ENCODE data around the gene KCNF1.

Gene KCNF1

DNA sequence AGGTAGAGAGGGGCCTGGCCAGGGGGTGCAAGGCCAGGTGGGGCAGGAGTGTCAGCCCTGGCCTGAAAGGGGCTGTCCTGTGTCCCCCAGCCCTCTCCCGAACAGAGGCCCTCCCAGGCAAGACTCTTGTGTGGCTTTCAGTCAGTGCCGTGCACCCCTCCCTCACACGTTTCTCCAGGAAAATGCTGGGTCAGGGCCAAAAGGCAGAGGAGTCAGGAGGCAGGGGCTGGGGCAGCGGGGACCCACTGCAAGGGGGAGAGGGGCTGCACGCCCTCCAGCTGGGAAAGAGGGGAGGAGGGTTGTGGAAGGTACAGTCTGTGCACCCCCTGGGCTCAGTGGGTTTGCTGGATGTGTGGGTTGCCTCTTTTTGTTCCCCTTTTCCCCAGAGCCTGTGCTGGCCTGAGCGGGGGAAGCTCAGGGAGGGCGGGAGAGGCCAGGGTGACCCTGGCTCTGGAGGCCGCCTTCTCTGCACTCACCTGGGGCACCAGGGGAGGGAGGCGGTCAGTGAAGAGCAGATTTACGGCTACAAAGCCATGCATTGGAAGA, 4.1 kb downstream of the KCNF1 start:
- WGBS, result 75% methylated on average over 10 of the region's 10 CpGs
- Histone ChIP-seq H3K27me3 (ENCODE audit: insufficient read depth, low read length) (peaks cover 34% of the 10 kb centered on the region), H3K9ac (ENCODE audit: low read depth, low read length) (no peak overlapping the region)

DNA sequence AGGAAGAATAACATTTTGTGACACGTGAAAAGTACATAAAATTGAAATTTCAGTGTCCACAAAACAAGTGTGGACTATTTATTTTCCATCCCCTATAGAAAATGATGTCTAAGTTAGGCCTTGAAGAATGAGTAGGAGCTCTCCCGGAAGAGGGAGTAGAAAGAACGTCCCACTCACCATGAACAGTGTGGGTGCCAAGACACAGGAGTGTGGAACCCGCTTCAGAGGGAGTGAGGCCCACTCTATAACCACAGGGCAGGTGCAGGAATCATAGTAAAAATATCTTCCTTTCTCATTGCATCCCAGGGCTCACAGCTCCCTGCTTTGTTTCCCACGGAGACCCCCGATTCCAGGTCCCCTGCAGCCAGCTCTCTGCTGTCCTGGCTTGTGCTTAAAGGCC, 5.2 kb downstream of the KCNF1 start:
- H3K4me1 ChIP-seq (ENCODE audit: insufficient read depth, low read length), result peaks cover 17% of the 10 kb centered on the region
- no peak overlapping the region for H3K27ac ChIP-seq (ENCODE audit: low read depth, low read length)
- no peak overlapping the region for H3K9ac ChIP-seq (ENCODE audit: low read depth, low read length)
- H3K4me3 ChIP-seq (ENCODE audit: low read length), result no peak overlapping the region
- WGBS, result 92% methylated on average over 6 of the region's 6 CpGs
- peaks cover 23% of the 10 kb centered on the region for H3K27me3 ChIP-seq (ENCODE audit: insufficient read depth, low read length)
- no peaks in the 10 kb centered on the region for H3K36me3 ChIP-seq (ENCODE audit: insufficient read depth, low read length)
- H3K9me3 ChIP-seq (ENCODE audit: insufficient read depth, low read depth, low read length), result no peaks in the 10 kb centered on the region

More for the DNA sequence above, 4.1 kb downstream of the KCNF1 start:
- Histone ChIP-seq H3K36me3 (ENCODE audit: insufficient read depth, low read length) (no peaks in the 10 kb centered on the region), H3K4me3 (ENCODE audit: low read length) (no peak overlapping the region), H3K9me3 (ENCODE audit: insufficient read depth, low read depth, low read length) (no peaks in the 10 kb centered on the region), H3K27ac (ENCODE audit: low read depth, low read length) (no peak overlapping the region), H3K4me1 (ENCODE audit: insufficient read depth, low read length) (peaks cover 23% of the 10 kb centered on the region)

DNA sequence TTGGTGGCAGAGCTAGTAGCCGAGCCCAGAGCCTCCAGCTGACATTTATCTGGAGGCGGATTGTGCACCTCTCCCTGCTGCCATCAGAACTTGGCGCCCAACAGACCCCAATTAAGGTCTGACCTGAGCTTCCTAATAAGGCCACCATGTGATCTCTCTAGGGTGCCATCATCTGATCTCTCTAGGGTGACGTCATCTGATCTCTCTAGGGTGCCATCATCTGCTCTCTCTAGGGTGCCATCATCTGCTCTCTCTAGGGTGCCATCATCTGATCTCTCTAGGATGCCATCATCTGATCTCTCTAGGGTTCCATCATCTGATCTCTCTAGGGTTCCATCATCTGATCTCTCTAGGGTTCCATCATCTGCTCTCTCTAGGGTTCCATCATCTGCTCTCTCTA, 6.2 kb downstream of the KCNF1 start:
- H3K27me3 ChIP-seq (ENCODE audit: insufficient read depth, low read length), result peaks cover 13% of the 10 kb centered on the region
- 96% methylated on average over 4 of the region's 4 CpGs for WGBS
- H3K4me1 ChIP-seq (ENCODE audit: insufficient read depth, low read length), result peaks cover 17% of the 10 kb centered on the region
- no peak overlapping the region for H3K4me3 ChIP-seq (ENCODE audit: low read length)
- H3K9ac ChIP-seq (ENCODE audit: low read depth, low read length), result no peak overlapping the region
- no peaks in the 10 kb centered on the region for H3K9me3 ChIP-seq (ENCODE audit: insufficient read depth, low read depth, low read length)
- H3K27ac ChIP-seq (ENCODE audit: low read depth, low read length), result no peak overlapping the region
- H3K36me3 ChIP-seq (ENCODE audit: insufficient read depth, low read length), result no peaks in the 10 kb centered on the region

DNA sequence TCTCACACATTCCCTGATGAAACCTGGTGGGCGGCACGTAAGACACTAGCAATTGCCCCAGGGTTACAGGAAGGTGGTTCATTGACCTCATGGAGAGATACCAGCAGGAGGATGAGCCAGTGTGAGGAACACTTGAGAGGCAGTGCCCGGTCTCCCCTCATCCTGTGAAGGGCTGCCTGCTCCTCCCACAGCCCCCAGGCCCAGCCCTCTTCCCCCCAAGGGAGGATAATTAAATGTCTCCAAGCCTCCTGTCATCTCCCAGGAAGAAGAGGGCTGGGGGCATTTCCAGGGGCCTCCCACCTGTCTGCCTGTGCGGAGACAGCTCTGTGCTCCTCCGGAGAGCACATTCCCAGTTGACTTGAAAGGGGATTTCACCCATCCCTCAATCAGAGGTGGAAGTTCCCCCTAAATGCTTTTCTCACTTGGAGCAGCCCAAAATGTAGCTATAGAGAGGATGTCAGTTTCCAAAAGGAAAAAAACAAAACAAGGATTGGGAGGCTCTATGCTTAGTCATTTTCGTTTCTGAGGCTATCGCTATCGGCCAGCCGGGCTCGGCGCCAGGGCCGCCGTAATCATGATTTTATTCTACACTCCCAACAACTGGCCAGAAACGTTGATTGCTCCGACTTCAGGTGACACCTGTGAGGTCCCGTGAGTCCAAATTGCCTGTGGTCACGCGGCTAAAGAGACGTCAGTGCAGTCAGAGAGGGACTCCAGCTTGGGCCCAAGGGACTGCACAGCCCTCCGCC, 7.1 kb downstream of the KCNF1 start:
- H3K4me1 ChIP-seq (ENCODE audit: insufficient read depth, low read length), result peaks cover 17% of the 10 kb centered on the region
- H3K27me3 ChIP-seq (ENCODE audit: insufficient read depth, low read length), result peaks cover 4% of the 10 kb centered on the region
- H3K9me3 ChIP-seq (ENCODE audit: insufficient read depth, low read depth, low read length), result no peaks in the 10 kb centered on the region
- no peak overlapping the region for H3K27ac ChIP-seq (ENCODE audit: low read depth, low read length)
- no peaks in the 10 kb centered on the region for H3K36me3 ChIP-seq (ENCODE audit: insufficient read depth, low read length)
- 90% methylated on average over 20 of the region's 20 CpGs for WGBS
- no peak overlapping the region for H3K4me3 ChIP-seq (ENCODE audit: low read length)
- no peak overlapping the region for H3K9ac ChIP-seq (ENCODE audit: low read depth, low read length)

DNA sequence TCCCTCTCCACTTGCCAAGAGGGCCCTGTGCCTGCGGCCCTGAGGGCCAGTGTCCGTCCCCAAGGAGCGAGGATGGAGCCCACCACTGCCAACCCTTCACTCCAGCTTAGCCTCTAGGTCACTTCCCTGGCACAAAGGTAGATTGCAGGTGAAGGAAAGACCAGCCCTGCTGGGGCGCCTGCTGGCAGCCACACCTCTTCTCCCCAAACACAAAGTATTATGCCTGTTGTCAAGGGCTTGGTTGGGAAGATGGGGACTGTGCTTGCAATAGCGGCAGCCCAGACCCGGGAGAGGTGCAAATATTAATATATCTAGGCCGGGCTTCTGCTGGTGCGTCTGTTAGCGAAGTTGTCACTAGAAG, 7.7 kb downstream of the KCNF1 start:
- WGBS, result 93% methylated on average over 8 of the region's 9 CpGs
- Histone ChIP-seq H3K27ac (ENCODE audit: low read depth, low read length) (no peak overlapping the region), H3K4me3 (ENCODE audit: low read length) (no peak overlapping the region), H3K27me3 (ENCODE audit: insufficient read depth, low read length) (peaks cover 3% of the 10 kb centered on the region; the same call in 1 of the 2 replicates), H3K9me3 (ENCODE audit: insufficient read depth, low read depth, low read length) (no peaks in the 10 kb centered on the region), H3K36me3 (ENCODE audit: insufficient read depth, low read length) (no peaks in the 10 kb centered on the region), H3K9ac (ENCODE audit: low read depth, low read length) (no peak overlapping the region), H3K4me1 (ENCODE audit: insufficient read depth, low read length) (peaks cover 14% of the 10 kb centered on the region)

DNA sequence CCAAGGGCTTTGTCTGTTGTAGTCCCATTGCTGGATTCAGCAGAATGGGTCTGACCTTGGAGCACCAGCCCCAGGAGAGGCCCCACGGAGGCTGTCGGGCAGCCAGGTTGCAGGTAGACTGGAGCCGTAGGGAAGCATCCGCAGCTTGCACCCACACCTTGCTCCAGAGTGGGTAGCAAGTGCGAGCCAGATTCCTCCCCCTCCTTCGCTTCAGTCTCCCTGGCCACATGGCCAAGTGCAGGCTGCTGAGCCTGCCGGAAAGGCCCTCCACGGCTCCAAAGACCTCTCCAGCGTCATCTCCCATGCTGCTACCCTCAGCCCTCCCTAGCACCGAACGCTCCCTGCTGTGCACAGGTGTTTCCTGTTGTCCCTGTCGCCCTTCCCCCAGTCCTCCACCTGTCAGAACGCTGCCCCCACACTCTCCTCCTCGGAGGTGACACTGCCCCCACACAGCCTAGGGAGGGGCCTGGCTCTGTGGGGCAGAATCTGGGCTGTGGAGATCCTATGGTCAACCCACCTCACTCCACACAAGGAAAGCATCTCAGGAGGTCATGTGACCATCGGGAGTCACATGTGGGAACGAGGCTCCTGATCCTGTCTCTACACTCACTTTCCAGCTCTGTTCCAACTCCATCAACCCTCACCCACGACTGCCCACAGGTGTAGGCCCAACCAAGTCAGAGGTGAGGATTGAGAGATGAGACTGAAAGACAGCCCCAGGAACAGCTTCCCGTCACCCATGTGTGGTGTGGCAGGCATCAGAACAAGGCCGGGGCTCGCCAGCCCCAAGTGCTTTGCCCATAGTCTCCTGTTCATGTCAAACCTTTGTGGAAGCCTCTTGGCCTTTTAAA, 8.3 kb downstream of the KCNF1 start:
- Histone ChIP-seq H3K9me3 (ENCODE audit: insufficient read depth, low read depth, low read length) (no peaks in the 10 kb centered on the region), H3K27ac (ENCODE audit: low read depth, low read length) (no peak overlapping the region), H3K4me1 (ENCODE audit: insufficient read depth, low read length) (peaks cover 14% of the 10 kb centered on the region), H3K9ac (ENCODE audit: low read depth, low read length) (no peak overlapping the region), H3K27me3 (ENCODE audit: insufficient read depth, low read length) (no peaks in the 10 kb centered on the region), H3K4me3 (ENCODE audit: low read length) (no peak overlapping the region), H3K36me3 (ENCODE audit: insufficient read depth, low read length) (no peaks in the 10 kb centered on the region)
- WGBS, result 81% methylated on average over 20 of the region's 20 CpGs

DNA sequence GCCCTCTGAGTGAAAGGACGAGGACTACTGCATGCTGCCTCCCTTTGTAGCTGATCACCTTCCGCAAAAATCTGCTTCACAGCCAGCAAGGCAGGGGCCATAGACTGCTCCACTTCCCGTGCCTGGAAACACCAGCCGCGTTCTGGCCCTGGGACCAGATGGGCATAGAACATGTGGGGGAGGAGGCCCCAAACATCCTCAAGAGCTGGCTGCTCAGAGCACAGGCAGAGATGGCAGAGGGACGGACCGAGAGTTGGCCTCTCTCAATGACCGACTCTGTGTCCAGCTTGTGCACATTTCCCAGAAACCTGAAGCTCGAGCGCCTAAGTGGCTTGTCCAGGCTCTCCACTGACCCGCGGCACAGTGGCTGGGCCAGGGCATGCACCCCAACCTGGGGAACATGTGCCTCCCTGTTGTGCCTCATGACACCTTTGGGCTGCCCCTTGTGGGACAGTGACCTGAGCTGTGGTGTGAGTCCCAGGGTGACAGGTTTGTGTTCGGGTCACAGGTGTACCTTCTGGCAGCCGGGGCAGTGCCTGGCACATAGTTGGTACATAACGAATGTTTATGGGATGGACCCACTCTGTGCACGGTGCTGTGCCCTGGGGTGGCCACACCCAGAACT, 9.1 kb downstream of the KCNF1 start:
- H3K9ac ChIP-seq (ENCODE audit: low read depth, low read length), result no peak overlapping the region
- 95% methylated on average over 16 of the region's 16 CpGs for WGBS
- H3K9me3 ChIP-seq (ENCODE audit: insufficient read depth, low read depth, low read length), result no peaks in the 10 kb centered on the region

DNA sequence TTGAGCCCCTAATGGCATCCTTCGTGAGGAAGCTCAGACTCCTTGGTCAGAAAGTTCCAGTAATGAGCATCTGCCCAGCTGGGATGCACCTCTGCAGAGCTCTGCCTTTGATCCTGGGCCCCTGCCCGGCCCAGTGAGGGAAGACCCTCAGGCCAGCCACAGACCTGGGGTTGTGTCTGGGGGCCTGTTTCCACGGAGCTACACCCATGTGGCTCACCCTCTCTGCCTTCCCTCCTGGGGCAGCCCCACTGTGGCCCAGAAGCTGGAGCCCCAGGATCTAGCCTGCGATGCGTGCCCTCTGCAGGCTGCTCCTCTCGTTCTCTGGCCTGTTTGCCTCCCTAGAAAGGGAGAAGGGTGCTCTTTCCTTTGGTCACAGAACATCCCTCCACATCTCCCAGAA, 9.8 kb downstream of the KCNF1 start:
- Histone ChIP-seq H3K9me3 (ENCODE audit: insufficient read depth, low read depth, low read length) (no peaks in the 10 kb centered on the region), H3K4me3 (ENCODE audit: low read length) (no peak overlapping the region), H3K36me3 (ENCODE audit: insufficient read depth, low read length) (no peaks in the 10 kb centered on the region), H3K27ac (ENCODE audit: low read depth, low read length) (no peak overlapping the region), H3K27me3 (ENCODE audit: insufficient read depth, low read length) (no peaks in the 10 kb centered on the region), H3K4me1 (ENCODE audit: insufficient read depth, low read length) (peaks cover 8% of the 10 kb centered on the region), H3K9ac (ENCODE audit: low read depth, low read length) (no peak overlapping the region)
- WGBS, result 88% methylated on average over 6 of the region's 6 CpGs

More for the DNA sequence above, 9.1 kb downstream of the KCNF1 start:
- Histone ChIP-seq H3K36me3 (ENCODE audit: insufficient read depth, low read length) (no peaks in the 10 kb centered on the region), H3K27me3 (ENCODE audit: insufficient read depth, low read length) (no peaks in the 10 kb centered on the region), H3K4me3 (ENCODE audit: low read length) (no peak overlapping the region), H3K4me1 (ENCODE audit: insufficient read depth, low read length) (peaks cover 13% of the 10 kb centered on the region), H3K27ac (ENCODE audit: low read depth, low read length) (no peak overlapping the region)

DNA sequence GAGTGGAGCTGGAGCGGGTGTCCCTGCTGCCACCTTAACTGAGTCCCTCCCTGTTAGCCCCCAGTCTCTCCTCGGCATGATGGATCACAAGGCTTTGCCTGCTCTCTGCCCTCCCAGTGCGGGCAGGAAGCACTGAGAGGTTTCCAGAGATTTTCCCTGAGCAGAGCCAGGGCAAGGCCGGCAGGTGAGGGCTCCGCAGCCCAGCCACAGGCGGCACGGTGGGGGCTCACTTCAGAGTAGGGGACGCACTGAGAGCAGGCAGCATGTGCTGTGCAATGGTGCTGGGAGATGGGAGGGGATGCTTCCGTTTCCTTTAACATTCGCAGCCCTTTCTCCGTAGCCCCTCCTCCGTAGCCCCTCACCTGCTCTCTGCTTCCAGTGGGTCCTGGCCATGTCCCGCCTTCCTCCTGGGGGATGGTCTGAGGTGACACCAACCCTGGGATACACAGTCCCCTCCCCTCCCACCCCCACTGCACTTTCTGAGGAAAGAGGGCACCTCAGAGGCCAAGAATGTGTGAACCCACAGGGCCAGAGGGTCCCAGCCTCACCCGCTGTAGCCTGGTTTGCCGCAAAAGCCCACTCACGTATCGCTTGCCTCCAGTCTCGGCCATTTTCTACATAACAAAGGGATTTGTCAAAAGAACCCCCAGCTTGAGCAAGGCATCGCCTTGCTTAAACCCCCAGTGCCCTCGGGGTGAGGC, 10.7 kb downstream of the KCNF1 start:
- WGBS, result 68% methylated on average over 19 of the region's 20 CpGs
- Histone ChIP-seq H3K27me3 (ENCODE audit: insufficient read depth, low read length) (no peaks in the 10 kb centered on the region), H3K27ac (ENCODE audit: low read depth, low read length) (no peak overlapping the region), H3K9ac (ENCODE audit: low read depth, low read length) (no peak overlapping the region), H3K4me3 (ENCODE audit: low read length) (no peak overlapping the region), H3K36me3 (ENCODE audit: insufficient read depth, low read length) (no peaks in the 10 kb centered on the region), H3K9me3 (ENCODE audit: insufficient read depth, low read depth, low read length) (no peaks in the 10 kb centered on the region), H3K4me1 (ENCODE audit: insufficient read depth, low read length) (peaks cover 8% of the 10 kb centered on the region)

DNA sequence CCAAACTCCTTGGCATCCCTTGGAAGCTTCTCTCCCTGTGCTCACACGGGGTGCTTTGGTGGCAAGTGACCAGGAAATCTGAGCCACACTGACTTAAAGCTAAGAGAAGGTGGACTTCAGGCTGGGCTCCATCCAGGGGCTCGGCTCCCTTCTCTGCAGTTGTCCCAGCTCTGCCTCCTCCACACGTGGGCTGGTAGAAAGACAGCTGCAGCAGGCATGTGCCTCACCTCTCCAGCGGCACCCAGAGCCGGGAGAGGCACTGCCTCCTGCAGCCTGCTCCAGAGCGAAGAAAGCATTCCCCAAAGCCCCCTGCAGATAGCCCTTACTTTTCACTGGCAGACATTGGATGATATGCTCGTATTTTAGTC, 11.3 kb downstream of the KCNF1 start:
- Histone ChIP-seq H3K27me3 (ENCODE audit: insufficient read depth, low read length) (no peaks in the 10 kb centered on the region), H3K36me3 (ENCODE audit: insufficient read depth, low read length) (no peaks in the 10 kb centered on the region), H3K9me3 (ENCODE audit: insufficient read depth, low read depth, low read length) (no peaks in the 10 kb centered on the region), H3K4me3 (ENCODE audit: low read length) (no peak overlapping the region), H3K27ac (ENCODE audit: low read depth, low read length) (no peak overlapping the region), H3K9ac (ENCODE audit: low read depth, low read length) (no peak overlapping the region), H3K4me1 (ENCODE audit: insufficient read depth, low read length) (peaks cover 8% of the 10 kb centered on the region)
- 83% methylated on average over 7 of the region's 7 CpGs for WGBS
